HG02759 (cell line): ENCODE data around the gene VMP1.
"Not testable (repeated sequence)": the region's sequence is repeated elsewhere in the genome, so short reads cannot be mapped to it uniquely, and the experiment has no call there.

Experiments
- ATAC-seq: cut with Tn5 transposase; IDR thresholded peaks from one replicate; pipeline ENCODE4 v1.9.1; 2021; ENCODE audit warnings: mild to moderate bottlenecking, moderate library complexity; ENCODE audit not compliant: unreplicated experiment

The VMP1 gene

DNA sequence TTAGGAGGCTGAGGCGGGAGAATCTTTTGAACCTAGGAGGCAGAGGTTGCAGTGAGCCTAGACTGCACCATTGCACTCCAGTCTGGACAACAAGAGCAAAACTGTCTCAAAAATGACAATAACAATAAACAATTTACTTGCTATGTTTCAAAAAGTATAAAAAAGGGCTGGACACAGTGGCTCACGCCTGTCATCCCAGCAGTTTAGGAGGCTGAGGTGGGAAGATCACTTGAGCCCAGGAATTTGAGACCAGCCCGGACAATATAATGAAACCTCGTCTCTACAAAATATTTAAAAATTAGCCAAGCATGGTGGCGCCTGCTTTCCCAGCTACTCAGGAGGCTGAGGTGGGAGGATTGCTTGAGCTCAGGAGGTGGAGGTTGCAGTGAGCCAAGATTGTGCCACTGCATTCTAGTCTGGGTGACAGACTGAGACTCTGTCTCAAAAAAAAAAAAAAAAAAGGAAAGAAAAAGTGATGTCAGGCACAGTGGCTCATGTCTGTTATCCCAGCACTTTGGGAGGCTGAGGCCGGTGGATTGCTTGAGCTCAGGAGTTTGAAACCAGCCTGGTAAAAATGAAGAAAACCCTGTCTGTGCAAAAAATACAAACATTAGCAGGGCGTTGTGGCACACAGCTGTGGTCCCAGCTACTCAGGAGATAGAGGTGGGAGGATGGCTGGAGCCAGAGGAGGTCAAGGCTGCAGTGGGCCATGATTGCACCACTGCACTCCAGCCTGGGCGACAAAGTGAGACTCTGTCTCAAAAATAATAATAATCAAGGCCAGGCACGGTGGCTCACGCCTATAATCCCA lies 146.7 kb downstream of the VMP1 start:
- ATAC-seq = not testable (repeated sequence)

- ATAC-seq = no peak
Measured at GRCh38 chr17:59856859-59857794, 149.7 kb downstream of the VMP1 start.

DNA sequence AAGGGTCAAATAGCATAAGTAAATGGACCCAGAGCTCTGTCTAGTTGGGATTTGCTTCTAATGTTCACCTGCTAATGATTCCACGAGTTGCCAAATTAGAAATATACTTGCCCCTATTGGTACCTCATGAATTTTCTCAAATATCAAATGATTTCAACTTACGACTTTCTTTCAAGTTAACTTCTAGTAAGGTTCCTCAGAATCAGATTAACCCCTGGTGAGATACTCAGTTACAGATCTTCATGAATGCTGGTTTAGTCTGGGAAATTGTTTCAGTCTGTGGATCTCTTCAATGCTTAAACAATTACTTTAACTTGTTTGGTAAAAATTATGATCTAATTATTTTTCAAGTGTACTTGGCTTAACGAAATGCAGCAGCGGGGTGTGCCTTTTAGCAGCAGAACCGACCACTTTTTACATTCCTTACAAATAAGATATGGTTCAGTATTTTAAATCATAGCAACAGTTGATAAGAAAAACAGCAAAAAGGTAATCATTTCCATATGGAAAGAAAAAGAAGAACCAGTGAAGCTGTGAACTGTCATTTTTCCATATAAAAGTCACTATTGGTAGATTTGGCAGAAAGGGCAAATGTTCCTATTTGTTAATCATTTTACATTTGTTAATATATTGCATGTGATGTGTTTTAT lies 150.8 kb downstream of the VMP1 start:
- no peak for ATAC-seq

- no peak for ATAC-seq
Measured at GRCh38 chr17:59858932-59859331, 151.5 kb downstream of the VMP1 start.

DNA sequence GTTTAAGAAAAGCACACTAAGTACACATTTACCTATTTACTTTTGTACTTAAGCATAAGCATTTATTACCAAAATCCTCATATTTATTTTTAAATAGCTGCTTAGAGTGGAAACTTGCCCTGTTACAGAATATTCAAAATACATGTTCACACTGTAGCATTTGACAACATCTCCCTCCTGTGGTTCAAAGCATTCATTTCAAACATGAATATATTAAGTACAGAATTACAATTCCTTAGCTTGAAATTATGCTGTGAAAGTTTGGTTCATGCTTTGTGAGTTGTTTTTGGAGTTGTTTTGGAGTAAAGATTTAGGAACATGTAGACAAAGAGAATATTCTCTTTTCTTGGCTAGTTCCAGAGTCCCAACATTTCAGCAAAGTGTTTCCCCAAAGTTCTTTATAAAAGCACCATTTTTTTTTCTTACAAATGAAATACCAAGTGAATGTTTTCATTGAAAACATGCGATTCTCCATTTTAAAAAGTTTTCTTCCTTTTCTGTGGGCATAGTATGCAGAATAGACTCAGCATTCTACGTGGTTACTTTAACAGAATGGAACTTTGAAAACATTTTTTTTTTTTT lies 152.1 kb downstream of the VMP1 start:
- no peak for ATAC-seq

- ATAC-seq = no peak
Measured at GRCh38 chr17:59863616-59864015, 156.2 kb downstream of the VMP1 start.

- no peak for ATAC-seq
Measured at GRCh38 chr17:59869941-59870218, 162.4 kb downstream of the VMP1 start.

DNA sequence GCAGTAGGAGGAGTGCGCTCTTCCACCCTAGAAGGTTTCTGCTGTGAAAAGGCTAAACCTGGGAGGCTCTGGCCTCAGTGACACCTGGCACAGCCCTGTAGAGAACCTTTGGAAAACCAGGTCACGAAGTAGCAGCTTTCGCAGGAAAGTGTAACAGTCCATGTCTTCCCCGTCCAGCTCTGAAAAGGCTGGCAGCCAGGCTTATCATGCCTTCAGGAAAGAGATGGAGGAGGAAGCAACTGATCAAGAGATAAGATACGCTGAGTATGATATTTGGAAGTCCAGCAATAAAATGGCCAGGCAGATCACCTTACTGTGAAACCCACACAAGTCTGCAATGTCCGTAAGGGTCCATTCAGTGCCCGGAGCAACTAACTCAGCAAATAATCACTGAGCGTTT lies 163.0 kb downstream of the VMP1 start:
- no peak for ATAC-seq

DNA sequence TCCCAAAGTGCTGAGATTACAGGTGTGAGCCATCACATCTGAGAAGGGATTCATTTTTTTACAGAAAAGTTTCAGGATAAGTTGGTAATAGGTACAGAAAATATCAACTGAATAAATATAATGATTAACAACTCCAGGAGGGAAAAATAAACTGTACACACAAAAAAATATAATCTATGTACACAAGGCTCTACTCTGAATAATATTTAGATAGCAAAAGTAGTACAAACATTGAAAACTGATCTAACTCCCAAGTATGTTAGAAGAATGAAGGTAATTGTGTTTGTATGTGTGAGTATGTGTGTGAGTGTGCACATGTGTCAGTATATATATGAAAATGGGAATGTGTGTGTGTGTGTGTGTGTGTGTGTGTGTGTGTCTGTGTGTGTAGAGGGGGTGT lies 164.9 kb downstream of the VMP1 start:
- no peak for ATAC-seq

DNA sequence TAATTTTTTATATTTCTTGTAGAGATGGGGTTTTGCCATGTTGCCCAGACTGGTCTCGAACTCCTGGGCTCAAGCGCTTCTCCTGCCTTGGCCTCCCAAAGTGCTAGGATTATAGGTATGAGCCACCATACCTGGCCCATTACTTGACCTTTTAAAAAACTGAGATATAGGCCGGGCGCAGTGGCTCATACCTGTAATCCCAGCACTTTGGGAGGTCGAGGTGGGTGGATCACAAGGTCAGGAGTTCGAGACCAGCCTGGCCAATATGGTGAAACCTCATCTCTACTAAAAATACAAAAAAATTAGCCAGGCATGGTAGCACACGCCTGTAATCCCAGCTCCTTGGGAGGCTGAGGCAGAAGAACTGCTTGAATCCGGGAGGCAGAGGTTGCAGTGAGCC lies 166.0 kb downstream of the VMP1 start:
- ATAC-seq = not testable (repeated sequence)

DNA sequence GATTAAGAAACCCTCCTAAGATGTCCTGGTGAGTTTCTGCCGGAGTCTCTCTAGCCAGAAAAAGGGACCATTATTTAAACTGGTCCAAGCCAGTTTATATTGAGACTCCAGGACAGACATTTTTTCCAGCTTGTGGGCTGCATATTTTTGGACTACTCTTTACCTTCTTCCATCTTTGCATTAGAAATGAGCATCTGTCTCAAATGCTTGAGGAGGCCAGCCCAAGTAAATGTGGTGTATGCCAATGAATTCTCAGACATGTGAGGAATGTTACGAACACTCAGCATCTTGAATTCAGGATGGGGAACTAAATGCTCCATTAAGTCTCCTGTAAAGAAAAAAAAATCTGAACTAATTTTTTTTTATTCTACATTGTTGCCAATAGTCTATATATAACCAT lies 166.9 kb downstream of the VMP1 start:
- no peak for ATAC-seq

DNA sequence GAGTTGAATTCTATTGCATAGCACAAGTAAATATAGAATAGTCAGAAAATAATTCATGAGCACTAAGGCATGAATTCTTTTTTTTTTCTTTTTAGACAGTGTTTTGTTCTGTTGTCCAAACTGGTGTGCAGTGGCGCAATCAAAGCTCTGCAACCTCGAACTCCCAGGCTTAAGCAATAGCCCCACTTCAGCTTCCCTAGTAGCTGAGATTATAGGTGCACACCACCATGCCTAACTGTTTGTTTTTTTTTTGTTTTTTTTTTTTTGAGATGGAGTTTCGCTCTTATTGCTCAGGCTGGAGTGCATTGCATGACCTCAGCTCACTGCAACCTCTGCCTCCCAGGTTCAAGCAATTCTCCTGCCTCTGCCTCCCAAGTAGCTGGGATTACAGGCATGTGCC lies 168.7 kb downstream of the VMP1 start:
- ATAC-seq = no peak

DNA sequence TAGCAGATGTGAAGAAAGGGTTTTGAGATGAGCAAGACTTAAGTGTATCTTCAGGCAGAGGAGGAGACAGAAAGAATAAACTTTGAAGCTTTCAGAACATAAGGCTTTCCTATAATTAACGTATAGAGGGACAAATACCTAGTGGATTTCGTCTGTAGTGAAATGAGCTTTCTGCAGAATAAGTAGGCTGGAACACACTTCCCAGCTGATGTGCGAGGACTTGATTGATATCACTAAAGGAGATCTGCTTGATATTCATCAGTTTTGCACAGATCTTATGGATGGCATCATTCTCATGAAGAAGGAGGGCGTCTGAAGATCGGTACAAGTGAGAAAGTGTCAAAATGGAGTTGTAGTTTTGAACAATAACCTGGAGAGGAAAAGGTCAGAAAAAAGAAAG lies 170.5 kb downstream of the VMP1 start:
- no peak for ATAC-seq

GRCh38 chr17:59878624-59879023 lies 171.2 kb downstream of the VMP1 start:
- ATAC-seq = no peak

DNA sequence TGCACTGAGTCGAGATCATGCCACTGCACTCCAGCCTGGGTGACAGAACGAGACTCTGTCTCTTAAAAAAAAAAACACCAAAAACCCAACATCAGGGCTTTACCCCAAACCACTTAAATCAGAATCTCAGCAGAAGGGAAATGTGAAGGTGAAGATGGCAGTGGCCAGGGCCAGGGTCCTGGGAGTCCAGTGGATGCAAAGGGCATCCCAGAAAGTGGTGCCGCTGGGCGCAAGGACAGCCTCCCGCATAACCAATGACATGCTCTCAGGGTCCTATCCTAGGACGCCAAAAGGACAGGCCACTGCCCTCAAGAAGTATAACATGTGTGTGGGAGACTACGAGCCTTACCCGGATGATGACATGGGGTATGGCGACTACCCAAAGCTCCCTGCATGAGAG lies 177.4 kb downstream of the VMP1 start:
- ATAC-seq = no peak

DNA sequence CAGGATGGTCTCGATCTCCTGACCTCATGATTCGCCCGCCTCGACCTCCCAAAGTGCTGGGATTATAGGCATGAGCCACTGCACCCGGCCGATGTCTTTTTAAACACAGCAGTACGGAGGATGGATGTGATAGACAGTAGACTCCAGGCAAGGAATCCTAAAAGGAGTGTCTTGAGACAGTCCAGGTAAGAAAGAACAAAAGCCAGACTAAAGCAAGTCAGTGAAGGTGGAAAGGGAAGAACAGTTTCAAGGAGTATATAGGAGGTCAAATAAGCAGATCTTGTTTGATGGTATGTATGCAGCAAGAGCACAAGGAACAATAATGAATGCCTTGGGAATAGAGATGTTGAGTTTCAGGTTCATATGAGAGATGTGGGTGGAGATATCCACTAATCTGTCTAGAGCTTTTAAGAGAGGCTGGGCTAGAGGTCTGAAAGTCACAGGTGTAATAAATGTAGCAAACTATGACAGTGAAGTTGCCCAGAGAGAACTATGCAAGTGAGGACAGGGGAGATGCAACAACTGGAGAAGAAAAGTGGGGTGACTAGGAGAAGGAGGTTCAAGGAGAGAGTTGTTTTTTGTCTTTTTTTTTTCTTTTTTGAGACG lies 180.8 kb downstream of the VMP1 start:
- no peak for ATAC-seq

DNA sequence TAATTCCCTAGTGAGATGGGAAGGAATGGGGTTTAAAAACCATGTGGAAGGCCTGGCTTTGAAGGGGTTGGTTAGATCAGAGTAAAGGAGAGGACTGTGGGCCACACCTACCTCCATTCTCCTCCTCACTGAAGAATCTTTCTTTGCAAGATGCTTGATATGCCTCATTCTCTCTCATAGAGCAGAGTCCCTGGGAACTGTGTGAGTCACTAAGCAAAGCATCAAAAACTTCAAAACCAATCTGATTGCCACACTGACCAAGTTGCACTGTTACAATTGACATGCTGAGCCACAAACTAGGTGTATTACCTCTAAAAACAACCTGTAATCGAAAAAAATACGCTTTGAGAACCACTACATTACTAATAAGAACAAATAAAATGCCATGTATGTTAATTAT lies 183.3 kb downstream of the VMP1 start:
- no peak for ATAC-seq
